GM12874 (cell line): ENCODE data around the gene TGDS.

Experiments
- TF ChIP-seq, protein P1 (sequence below): IDR thresholded peaks from 2 replicates; pipeline ENCODE4 v1.5.1; 2011; ENCODE audit warnings: low read depth, mild to moderate bottlenecking, control low read depth, low read length, moderate library complexity; ENCODE audit not compliant: insufficient read depth

The TGDS gene

DNA sequence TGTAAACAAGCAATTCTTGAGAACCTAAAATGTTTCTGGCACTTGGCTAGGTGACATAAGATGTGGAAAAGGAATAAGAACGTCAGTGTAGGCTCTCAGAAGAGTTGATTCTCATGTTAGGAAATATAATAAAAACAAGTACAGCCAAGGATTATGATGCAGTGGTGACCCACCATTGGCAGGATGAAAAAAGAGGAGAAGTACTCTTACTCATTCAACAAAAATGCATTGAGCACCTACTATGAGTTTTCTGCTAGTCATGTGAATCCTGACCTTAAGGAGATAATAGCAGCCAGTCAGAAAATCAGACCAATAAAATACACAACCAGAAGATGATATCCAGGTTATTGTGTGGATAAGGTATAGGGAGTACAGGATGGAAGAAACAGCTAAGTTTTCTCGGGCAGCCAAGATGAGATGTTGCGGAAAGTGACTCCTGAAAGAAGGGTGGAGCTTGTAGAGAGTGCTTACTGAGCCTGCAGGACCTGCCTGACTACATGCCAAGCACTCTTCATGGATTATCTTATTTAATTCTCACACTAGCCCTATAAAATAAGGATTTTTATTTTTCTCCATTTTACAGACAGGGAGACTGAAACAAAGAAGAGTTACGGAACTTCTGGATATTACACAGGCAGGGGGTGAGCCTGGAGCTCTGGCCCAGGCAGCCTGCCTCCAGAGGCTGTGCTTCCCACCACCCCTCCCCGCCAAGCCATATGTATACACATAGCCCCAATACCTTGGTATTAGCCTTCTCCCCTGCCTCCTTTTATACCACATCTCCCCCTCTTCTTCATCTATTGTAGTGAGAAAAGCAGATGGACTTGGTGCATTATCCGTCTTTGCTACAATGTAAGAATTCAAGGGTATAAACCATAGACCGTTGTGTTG, 58.0 kb downstream of the TGDS start:
- TF ChIP-seq, protein P1, sequence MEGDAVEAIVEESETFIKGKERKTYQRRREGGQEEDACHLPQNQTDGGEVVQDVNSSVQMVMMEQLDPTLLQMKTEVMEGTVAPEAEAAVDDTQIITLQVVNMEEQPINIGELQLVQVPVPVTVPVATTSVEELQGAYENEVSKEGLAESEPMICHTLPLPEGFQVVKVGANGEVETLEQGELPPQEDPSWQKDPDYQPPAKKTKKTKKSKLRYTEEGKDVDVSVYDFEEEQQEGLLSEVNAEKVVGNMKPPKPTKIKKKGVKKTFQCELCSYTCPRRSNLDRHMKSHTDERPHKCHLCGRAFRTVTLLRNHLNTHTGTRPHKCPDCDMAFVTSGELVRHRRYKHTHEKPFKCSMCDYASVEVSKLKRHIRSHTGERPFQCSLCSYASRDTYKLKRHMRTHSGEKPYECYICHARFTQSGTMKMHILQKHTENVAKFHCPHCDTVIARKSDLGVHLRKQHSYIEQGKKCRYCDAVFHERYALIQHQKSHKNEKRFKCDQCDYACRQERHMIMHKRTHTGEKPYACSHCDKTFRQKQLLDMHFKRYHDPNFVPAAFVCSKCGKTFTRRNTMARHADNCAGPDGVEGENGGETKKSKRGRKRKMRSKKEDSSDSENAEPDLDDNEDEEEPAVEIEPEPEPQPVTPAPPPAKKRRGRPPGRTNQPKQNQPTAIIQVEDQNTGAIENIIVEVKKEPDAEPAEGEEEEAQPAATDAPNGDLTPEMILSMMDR = no peak

GRCh38 chr13:94535775-94536174, 60.2 kb downstream of the TGDS start:
- TF ChIP-seq, protein P1 = no peak

GRCh38 chr13:94535231-94535630, 60.7 kb downstream of the TGDS start:
- TF ChIP-seq, protein P1 = no peak

GRCh38 chr13:94534166-94534565, 61.8 kb downstream of the TGDS start:
- TF ChIP-seq, protein P1 = no peak

GRCh38 chr13:94525781-94526180, 70.2 kb downstream of the TGDS start:
- TF ChIP-seq, protein P1 = no peak

GRCh38 chr13:94524407-94524806, 71.5 kb downstream of the TGDS start:
- TF ChIP-seq, protein P1 = no peak
